H1 (cell line): Measurements from ENCODE around the gene PDX1. TPM values are rescaled to one million over a fixed set of nuclear protein-coding genes. Genes with fewer than 3 reads are reported as not detected.
A peak's percentile ranks its signal among the peaks of the same experiment; 100 is the strongest.

Experiments used
- ASH2L ChIP-seq: fragments of 200-600, 300-600 bp; sonication (generic); IDR thresholded peaks from one replicate; pipeline ENCODE4 v1.7.1; 2017; ENCODE audit warnings: low read length
- CBX8 ChIP-seq: fragments of 300-800, 300-1000 bp; sonication (generic); IDR thresholded peaks from 2 replicates; pipeline ENCODE4 v1.7.1; 2016; ENCODE audit warnings: low read depth, low read length, borderline replicate concordance
- RBBP5 ChIP-seq: IDR thresholded peaks from 2 replicates; pipeline ENCODE4 v1.7.1; 2012; ENCODE audit warnings: low read depth, mild to moderate bottlenecking, inconsistent platforms, low read length, moderate library complexity, borderline replicate concordance
- SAP30 ChIP-seq: fragments of 300-600 bp; sonication (generic); IDR thresholded peaks from 2 replicates; pipeline ENCODE4 v1.7.1; 2012; ENCODE audit warnings: low read length, moderate library complexity, mild to moderate bottlenecking, inconsistent platforms; ENCODE audit not compliant: insufficient read depth, insufficient replicate concordance
- SIN3A ChIP-seq, 2 experiments: IDR thresholded peaks in 1 of 2; conservative IDR thresholded peaks in 1 of 2; 2 replicates each; pipeline ENCODE4 v1.6.1; 2011 to 2012; ENCODE audit warnings: low read length in 2 of 2, improper control_type of control experiment in 1 of 2, low read depth in 1 of 2, mild to moderate bottlenecking in 1 of 2
- SIRT6 ChIP-seq: IDR thresholded peaks from one replicate; pipeline ENCODE4 v1.7.1; 2012; ENCODE audit warnings: low read length, inconsistent platforms
- SUZ12 ChIP-seq: fragments of 200-600 bp; sonication (generic); IDR thresholded peaks from 2 replicates; pipeline ENCODE4 v1.6.1; 2012; ENCODE audit warnings: mild to moderate bottlenecking, inconsistent platforms, low read length, moderate library complexity, mixed read lengths
- polyA plus RNA-seq, 7 experiments: library from polyadenylated mRNA; depleted of rRNA in 3 of 7; stranded (reverse) in 5 of 7; unstranded in 2 of 7; fragments of >200 nt in 5 of 7; fragments of 200-250 nt in 2 of 7; gene quantifications; 1 replicate in 5 of 7; 2 replicates in 1 of 7; 4 replicates in 1 of 7; pipeline versions ENCODE4 v1.2.1 to v1.2.3, GENCODE V29; 2011 to 2013; ENCODE audit warnings: missing spikeins in 2 of 7, mixed read lengths in 2 of 7
- total RNA-seq: library from RNA; stranded (reverse); fragmentation: NEBNext Ultra II Directional; extraction: Animal tissue kit (Norgen Biotek cat#: 25700); gene quantifications from 2 replicates; pipeline ENCODE4 v1.2.1, GENCODE V29; 2021
- TF ChIP-seq, protein P1 (sequence below): IDR thresholded peaks from 2 replicates; pipeline ENCODE4 v1.6.1; 2011; ENCODE audit warnings: low read length, improper control_type of control experiment

PDX1 gene
- total and polyA plus RNA-seq, 2 of the 8 experiments (the other 6 are each of a cell fraction or from before 2014, with no cell fraction given): not detected

- TF ChIP-seq RBBP5: no peak
- TF ChIP-seq SUZ12: peak; percentile 87; the same call in 1 of the 2 replicates
- no peak for TF ChIP-seq ASH2L
- TF ChIP-seq, protein P1, sequence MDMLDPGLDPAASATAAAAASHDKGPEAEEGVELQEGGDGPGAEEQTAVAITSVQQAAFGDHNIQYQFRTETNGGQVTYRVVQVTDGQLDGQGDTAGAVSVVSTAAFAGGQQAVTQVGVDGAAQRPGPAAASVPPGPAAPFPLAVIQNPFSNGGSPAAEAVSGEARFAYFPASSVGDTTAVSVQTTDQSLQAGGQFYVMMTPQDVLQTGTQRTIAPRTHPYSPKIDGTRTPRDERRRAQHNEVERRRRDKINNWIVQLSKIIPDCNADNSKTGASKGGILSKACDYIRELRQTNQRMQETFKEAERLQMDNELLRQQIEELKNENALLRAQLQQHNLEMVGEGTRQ: no peak
- no peak for TF ChIP-seq SAP30
- no peak for TF ChIP-seq SIN3A (conservative IDR thresholded peaks at IDR 0.05 in 1 of 2, IDR thresholded peaks at IDR 0.05 in 1 of 2; ENCODE audit: low read depth in 1 of 2, low read length in 2 of 2)
- no peak for TF ChIP-seq SIRT6
- TF ChIP-seq CBX8: peak; percentile 38; the same call in 1 of the 2 replicates
Measured at GRCh38 chr13:27920677-27921420, 1.0 kb downstream of the PDX1 start (continued).
